GM06990 (cell line): ENCODE data around the gene PSD2.

Experiments used
- DNase-seq: peaks from one replicate; pipeline ENCODE4 v3.0.0-alpha.2; 2011; ENCODE audit not compliant: insufficient read length; ENCODE audit errors: extremely low read depth
- H3K27me3 ChIP-seq: replicated peaks from 2 replicates; pipeline ENCODE4 v1.6.0; 2011; ENCODE audit warnings: low read length; ENCODE audit not compliant: control insufficient read depth, insufficient read depth
- H3K36me3 ChIP-seq: 2 replicates; pipeline ENCODE4 v1.5.1; 2011; ENCODE audit warnings: low read length; ENCODE audit not compliant: control insufficient read depth, insufficient read depth
- H3K4me3 ChIP-seq: replicated peaks from 2 replicates; pipeline ENCODE4 v1.5.1; 2011; ENCODE audit warnings: low read depth, mild to moderate bottlenecking, control low read depth, low read length
- TF ChIP-seq, protein P1 (sequence below): IDR thresholded peaks from 2 replicates; pipeline ENCODE4 v1.5.1; 2011; ENCODE audit warnings: low read length, control low read depth, mild to moderate bottlenecking, inconsistent platforms; ENCODE audit not compliant: insufficient read depth, poor library complexity, severe bottlenecking

PSD2 gene

DNA sequence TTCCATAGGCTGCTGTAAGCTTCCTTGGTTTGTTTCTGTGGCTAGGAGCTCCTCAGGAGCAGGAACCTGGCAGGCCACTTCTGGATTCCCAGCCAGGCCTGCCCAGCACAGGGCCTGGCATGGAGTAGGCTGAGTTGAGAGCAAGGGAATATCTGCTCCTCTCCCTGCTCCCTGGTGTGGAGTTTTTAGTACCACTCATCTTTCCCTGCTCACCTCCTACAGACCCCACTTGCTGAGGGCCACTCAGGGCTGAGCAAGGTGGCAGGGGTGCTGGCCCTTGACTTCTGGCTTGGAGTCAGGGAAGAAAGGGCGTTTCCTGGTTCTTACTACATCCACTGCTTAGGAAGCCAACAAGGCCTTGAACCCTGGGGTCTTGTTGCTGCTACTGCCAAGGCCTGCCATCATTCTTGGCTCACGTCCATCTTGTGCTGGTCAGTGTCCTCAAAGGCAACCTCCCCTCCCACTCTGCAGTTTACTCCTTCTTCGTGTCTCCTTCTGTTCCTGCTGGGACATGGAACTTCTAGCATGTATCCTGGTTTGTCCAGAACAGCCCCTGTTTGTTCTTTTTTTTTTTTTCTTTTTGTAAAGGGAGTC is 54.9 kb downstream of the PSD2 start:
- Histone ChIP-seq H3K4me3 (no peak overlapping the region), H3K27me3 (no peaks in the 10 kb centered on the region), H3K36me3 (no peaks in the 10 kb centered on the region; the same call in none of the 2 replicates)
- no peak for DNase-seq
- TF ChIP-seq, protein P1, sequence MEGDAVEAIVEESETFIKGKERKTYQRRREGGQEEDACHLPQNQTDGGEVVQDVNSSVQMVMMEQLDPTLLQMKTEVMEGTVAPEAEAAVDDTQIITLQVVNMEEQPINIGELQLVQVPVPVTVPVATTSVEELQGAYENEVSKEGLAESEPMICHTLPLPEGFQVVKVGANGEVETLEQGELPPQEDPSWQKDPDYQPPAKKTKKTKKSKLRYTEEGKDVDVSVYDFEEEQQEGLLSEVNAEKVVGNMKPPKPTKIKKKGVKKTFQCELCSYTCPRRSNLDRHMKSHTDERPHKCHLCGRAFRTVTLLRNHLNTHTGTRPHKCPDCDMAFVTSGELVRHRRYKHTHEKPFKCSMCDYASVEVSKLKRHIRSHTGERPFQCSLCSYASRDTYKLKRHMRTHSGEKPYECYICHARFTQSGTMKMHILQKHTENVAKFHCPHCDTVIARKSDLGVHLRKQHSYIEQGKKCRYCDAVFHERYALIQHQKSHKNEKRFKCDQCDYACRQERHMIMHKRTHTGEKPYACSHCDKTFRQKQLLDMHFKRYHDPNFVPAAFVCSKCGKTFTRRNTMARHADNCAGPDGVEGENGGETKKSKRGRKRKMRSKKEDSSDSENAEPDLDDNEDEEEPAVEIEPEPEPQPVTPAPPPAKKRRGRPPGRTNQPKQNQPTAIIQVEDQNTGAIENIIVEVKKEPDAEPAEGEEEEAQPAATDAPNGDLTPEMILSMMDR, result no peak

DNA sequence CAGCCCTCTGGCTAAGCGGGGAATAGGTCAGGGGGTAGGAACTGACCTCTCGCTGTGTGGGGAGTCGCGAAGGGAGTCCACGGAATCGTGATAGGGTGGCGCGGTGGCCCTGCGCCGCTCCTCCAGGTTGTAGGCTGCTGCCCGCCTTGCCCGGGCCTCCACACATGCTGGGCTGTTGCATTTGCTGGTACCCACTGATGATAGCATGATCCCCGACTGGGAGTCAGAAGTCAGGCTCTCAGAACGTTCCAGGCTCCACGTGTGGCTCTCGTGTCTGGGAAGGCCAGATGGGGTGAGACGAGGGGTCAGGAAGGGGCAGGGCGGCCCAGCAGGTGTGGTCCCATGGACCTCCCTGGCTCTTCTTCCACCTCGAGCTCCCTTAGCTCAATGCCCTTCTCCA is 56.0 kb downstream of the PSD2 start:
- TF ChIP-seq, protein P1, result no peak
- Histone ChIP-seq H3K27me3 (no peaks in the 10 kb centered on the region), H3K36me3 (no peaks in the 10 kb centered on the region; the same call in none of the 2 replicates), H3K4me3 (no peak overlapping the region)
- DNase-seq, result no peak

DNA sequence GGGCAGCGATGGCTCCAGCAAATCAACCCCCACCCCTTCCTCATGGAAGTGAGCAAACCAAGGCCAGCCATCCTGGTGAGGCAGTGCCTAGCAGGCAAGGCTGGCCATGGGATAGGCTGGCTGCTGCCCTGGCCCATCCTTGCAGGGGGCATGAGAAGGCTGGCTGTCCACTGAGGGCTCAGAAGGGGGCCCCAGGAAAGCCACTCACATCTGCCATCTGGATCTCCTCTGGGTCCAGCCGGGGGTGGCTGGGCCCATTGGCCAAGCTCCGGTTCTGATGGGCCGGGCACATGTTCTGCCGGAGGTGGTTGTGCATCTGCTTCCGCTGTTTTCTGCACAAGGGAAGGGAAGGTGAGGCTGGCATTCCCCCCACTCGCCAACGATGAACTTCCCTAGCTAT is 57.1 kb downstream of the PSD2 start:
- DNase-seq, result no peak
- Histone ChIP-seq H3K4me3 (no peak overlapping the region), H3K27me3 (no peaks in the 10 kb centered on the region; the same call in 1 of the 2 replicates), H3K36me3 (no peaks in the 10 kb centered on the region; the same call in none of the 2 replicates)
- TF ChIP-seq, protein P1, result no peak

DNA sequence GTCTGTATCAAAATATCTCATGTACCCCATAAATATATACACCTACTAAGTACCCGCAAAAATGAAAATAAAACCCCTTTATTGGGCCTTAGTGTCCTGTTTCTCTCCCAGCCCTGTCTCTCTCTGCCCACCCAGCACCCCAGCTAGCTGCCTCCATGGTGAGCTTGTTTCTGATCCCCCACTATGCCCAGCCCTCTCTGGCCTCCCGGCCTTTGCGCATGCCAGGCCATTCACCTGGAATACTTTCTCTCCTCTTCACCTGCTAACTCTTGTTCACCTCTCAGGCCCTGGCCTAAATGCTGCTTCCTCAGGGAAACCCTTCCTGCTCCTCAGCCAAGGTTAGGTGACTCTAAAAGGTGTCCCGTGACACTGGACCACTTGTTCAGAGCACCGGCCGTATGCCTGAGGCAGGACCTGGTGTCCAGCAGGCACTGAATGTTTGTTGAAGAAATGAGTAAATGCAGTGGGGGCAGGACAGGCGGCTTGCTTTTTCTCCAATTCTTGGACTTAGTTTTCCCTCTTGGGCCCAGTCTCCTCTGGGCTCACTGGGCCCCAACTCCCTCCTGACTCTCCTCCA is 58.5 kb downstream of the PSD2 start:
- Histone ChIP-seq H3K36me3 (no peaks in the 10 kb centered on the region; the same call in none of the 2 replicates), H3K4me3 (no peak overlapping the region), H3K27me3 (no peaks in the 10 kb centered on the region; the same call in 1 of the 2 replicates)
- DNase-seq, result no peak
- TF ChIP-seq, protein P1, result no peak

DNA sequence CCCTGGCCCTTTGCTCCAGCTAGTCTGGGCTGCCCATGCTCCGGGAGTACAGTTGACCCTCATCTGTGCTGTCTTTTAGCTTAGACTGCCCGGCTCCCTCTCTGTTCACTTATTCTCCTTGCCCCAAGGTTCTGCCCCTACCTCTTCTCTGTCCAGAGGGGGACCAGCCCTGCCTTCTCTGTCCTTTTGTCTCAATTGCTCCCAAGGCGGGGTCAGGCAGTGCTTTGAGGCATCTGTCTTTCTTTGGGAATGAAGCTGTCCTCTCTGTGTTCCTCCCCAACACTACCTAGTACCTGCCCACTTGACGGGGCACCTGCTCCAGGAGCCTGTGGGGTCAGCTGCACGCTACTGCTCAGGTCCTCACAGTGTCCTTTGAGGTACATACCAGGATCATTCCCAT is 59.3 kb downstream of the PSD2 start:
- no peaks in the 10 kb centered on the region; the same call in 1 of the 2 replicates for H3K27me3 ChIP-seq
- TF ChIP-seq, protein P1, result no peak

More for the DNA sequence above, 59.3 kb downstream of the PSD2 start:
- no peaks in the 10 kb centered on the region; the same call in none of the 2 replicates for H3K36me3 ChIP-seq
- no peak overlapping the region for H3K4me3 ChIP-seq
- DNase-seq, result no peak
